ENCODE measurements around the gene SLC38A9.

SLC38A9 gene

GRCh38 chr5:55636683-55637082, 75.4 kb downstream of the SLC38A9 start:
- no peaks in the 10 kb centered on the region for H3K9me3 ChIP-seq (ENCODE audit: control insufficient read depth in 5 of 5, low read length in 5 of 5)
- H3K27me3 ChIP-seq (ENCODE audit: control insufficient read depth in 5 of 5, insufficient read depth in 4 of 5, low read length in 5 of 5), result no peaks in the 10 kb centered on the region
- no peaks in the 10 kb centered on the region for H3K36me3 ChIP-seq (ENCODE audit: control insufficient read depth in 5 of 5, insufficient read depth in 5 of 5, low read length in 5 of 5)
- H3K4me1 ChIP-seq (ENCODE audit: control insufficient read depth in 5 of 5, insufficient read depth in 5 of 5, low read length in 5 of 5), result peaks cover 0 to 55% (median 45%) of the 10 kb centered on the region in 5 donors
- peak overlapping the region; percentile 91 for H3K27ac ChIP-seq (ENCODE audit: low read depth, low read length)
- H3K9ac ChIP-seq (ENCODE audit: low read length in 5 of 5), result no peak overlapping the region
- H3K4me3 ChIP-seq (ENCODE audit: low read depth in 1 of 5, low read length in 5 of 5), result no peak overlapping the region

DNA sequence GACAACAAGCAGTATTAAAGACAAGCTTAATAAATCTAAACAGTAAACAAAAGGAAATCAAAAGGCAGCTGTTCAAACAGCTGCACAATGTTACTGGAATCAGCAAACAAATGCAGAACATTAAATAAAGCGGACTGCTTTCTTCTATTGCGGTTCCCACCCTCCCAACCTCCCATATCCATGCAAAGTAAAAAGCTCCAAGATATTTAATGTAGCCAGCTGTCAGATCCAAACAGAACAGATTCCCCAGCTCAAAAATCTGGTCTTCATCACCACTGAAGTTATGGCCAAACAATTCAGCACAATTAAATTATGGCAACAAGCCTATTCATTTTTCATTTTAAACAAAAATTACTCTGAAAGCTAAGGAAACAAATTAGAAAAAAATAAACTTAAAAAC, 75.9 kb downstream of the SLC38A9 start:
- Histone ChIP-seq H3K9ac (ENCODE audit: low read length in 5 of 5) (peak overlapping the region in 2 of 5 donors; percentile 20 to 70), H3K4me3 (ENCODE audit: low read depth in 1 of 5, low read length in 5 of 5) (no peak overlapping the region), H3K9me3 (ENCODE audit: control insufficient read depth in 5 of 5, low read length in 5 of 5) (no peaks in the 10 kb centered on the region), H3K27ac (ENCODE audit: low read depth, low read length) (peak overlapping the region; percentile 91), H3K4me1 (ENCODE audit: control insufficient read depth in 5 of 5, insufficient read depth in 5 of 5, low read length in 5 of 5) (peaks cover 0 to 55% (median 45%) of the 10 kb centered on the region in 5 donors), H3K36me3 (ENCODE audit: control insufficient read depth in 5 of 5, insufficient read depth in 5 of 5, low read length in 5 of 5) (no peaks in the 10 kb centered on the region), H3K27me3 (ENCODE audit: control insufficient read depth in 5 of 5, insufficient read depth in 4 of 5, low read length in 5 of 5) (no peaks in the 10 kb centered on the region)

DNA sequence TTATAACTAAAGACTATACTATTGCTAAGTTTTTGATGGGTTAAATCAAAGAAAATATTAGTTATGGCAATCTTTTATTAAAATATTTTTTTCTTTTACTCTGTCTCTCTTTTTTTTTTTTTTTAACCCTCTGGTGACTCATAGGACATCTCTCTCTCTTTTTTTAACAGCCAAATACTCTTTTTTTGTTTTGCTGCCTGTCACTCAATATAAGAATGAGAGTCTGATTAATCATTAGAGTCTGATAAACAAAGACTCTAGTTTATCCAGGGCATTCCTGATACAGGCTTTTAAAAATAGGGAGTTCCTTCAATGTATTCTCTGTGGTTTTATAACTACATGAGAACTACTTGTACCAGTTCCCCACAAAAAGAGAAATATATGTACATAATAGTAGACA, 77.3 kb downstream of the SLC38A9 start:
- H3K4me3 ChIP-seq (ENCODE audit: low read depth in 1 of 5, low read length in 5 of 5), result no peak overlapping the region
- H3K36me3 ChIP-seq (ENCODE audit: control insufficient read depth in 5 of 5, insufficient read depth in 5 of 5, low read length in 5 of 5), result no peaks in the 10 kb centered on the region
- peak overlapping the region; percentile 91 for H3K27ac ChIP-seq (ENCODE audit: low read depth, low read length)
- H3K4me1 ChIP-seq (ENCODE audit: control insufficient read depth in 5 of 5, insufficient read depth in 5 of 5, low read length in 5 of 5), result peaks cover 0 to 55% (median 45%) of the 10 kb centered on the region in 5 donors
- no peaks in the 10 kb centered on the region for H3K27me3 ChIP-seq (ENCODE audit: control insufficient read depth in 5 of 5, insufficient read depth in 4 of 5, low read length in 5 of 5)
- H3K9me3 ChIP-seq (ENCODE audit: control insufficient read depth in 5 of 5, low read length in 5 of 5), result no peaks in the 10 kb centered on the region
- H3K9ac ChIP-seq (ENCODE audit: low read length in 5 of 5), result peak overlapping the region in 2 of 5 donors; percentile 37 to 70

- Histone ChIP-seq H3K36me3 (ENCODE audit: control insufficient read depth in 5 of 5, insufficient read depth in 5 of 5, low read length in 5 of 5) (no peaks in the 10 kb centered on the region), H3K4me3 (ENCODE audit: low read depth in 1 of 5, low read length in 5 of 5) (peak overlapping the region in 1 of 5 donors; percentile 16), H3K27ac (ENCODE audit: low read depth, low read length) (peak overlapping the region; percentile 91), H3K4me1 (ENCODE audit: control insufficient read depth in 5 of 5, insufficient read depth in 5 of 5, low read length in 5 of 5) (peaks cover 0 to 55% (median 45%) of the 10 kb centered on the region in 5 donors), H3K27me3 (ENCODE audit: control insufficient read depth in 5 of 5, insufficient read depth in 4 of 5, low read length in 5 of 5) (no peaks in the 10 kb centered on the region), H3K9ac (ENCODE audit: low read length in 5 of 5) (peak overlapping the region in 4 of 5 donors; percentile 51 to 70 (median 61)), H3K9me3 (ENCODE audit: control insufficient read depth in 5 of 5, low read length in 5 of 5) (no peaks in the 10 kb centered on the region)
Observed at GRCh38 chr5:55634209-55634805, 77.8 kb downstream of the SLC38A9 start.

DNA sequence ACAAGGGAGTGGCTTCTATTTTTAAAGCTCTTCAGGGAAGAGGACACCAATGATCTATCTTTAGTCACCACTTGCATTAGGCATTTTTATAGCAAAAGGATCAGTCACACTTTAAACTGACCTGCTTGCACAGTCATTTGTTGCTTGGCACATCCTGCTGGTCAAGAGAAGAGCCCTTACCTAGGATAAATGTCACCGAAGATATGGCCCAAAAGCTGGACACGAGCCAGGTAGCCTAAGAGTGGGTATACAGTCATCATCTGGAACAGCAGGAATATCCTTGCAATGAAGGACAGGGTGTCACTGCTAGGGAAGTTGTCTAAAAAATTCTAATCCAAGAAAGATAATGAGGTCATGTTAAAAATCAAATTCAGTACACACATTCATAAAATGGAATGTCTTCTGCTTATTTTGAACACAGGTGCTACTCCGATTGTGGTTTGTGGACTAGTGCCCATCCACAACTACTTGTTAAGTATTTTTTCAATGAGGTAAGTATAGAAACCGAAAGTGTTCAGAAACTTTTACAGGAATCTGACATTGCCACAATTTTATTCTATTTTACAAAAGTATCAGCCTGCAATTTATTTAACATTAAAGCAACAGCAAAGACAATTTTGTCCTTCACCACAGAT, 78.4 kb downstream of the SLC38A9 start:
- H3K36me3 ChIP-seq (ENCODE audit: control insufficient read depth in 5 of 5, insufficient read depth in 5 of 5, low read length in 5 of 5), result no peaks in the 10 kb centered on the region
- no peaks in the 10 kb centered on the region for H3K27me3 ChIP-seq (ENCODE audit: control insufficient read depth in 5 of 5, insufficient read depth in 4 of 5, low read length in 5 of 5)
- H3K9ac ChIP-seq (ENCODE audit: low read length in 5 of 5), result peak overlapping the region in 4 of 5 donors; percentile 51 to 70 (median 61)
- H3K4me3 ChIP-seq (ENCODE audit: low read depth in 1 of 5, low read length in 5 of 5), result peak overlapping the region in 1 of 5 donors; percentile 28
- peaks cover 0 to 56% (median 45%) of the 10 kb centered on the region in 5 donors for H3K4me1 ChIP-seq (ENCODE audit: control insufficient read depth in 5 of 5, insufficient read depth in 5 of 5, low read length in 5 of 5)
- H3K9me3 ChIP-seq (ENCODE audit: control insufficient read depth in 5 of 5, low read length in 5 of 5), result no peaks in the 10 kb centered on the region
- peak overlapping the region; percentile 91 for H3K27ac ChIP-seq (ENCODE audit: low read depth, low read length)

DNA sequence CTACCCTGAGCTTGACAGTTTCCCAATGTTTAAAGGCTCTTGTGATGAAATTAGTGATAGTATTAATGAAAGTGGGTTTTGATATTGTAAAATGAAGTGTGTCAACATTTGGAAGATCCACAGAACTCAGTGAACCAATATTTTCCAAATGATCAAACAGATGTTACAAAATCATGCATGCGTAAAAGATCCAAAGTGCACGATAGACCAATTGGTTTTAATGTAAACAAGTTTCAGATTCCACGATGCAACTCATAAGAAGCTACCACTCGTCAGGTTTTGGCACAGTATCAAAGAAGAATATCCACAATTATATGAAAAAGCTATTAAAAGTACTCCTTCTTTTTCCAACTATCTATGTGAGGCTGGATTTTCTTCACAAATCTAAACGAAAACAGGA, 82.3 kb downstream of the SLC38A9 start:
- peaks cover 0 to 34% (median 30%) of the 10 kb centered on the region in 5 donors for H3K4me1 ChIP-seq (ENCODE audit: control insufficient read depth in 5 of 5, insufficient read depth in 5 of 5, low read length in 5 of 5)

DNA sequence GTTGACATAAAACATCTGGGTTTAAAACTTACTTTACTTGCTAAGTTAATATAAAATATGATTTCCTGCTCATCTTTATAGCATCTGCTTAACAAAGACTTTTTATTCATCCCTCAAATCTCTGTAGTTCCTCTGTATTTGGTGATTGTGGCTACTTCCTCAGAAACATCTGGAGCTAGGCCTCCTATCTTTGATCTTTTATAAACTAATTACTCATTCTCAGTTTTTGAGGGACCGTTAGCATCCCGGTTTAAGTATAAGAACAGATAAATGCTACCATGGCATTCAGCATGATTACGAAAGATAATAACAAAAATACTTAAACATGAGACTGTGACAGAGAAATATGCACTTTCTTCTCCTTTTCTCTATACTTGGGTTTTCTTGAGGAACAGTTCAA, 85.3 kb downstream of the SLC38A9 start:
- H3K9ac ChIP-seq (ENCODE audit: low read length in 5 of 5), result no peak overlapping the region
- H3K27me3 ChIP-seq (ENCODE audit: control insufficient read depth in 5 of 5, insufficient read depth in 4 of 5, low read length in 5 of 5), result no peaks in the 10 kb centered on the region
- H3K4me1 ChIP-seq (ENCODE audit: control insufficient read depth in 5 of 5, insufficient read depth in 5 of 5, low read length in 5 of 5), result peaks cover 0 to 18% (median 10%) of the 10 kb centered on the region in 5 donors
- H3K4me3 ChIP-seq (ENCODE audit: low read depth in 1 of 5, low read length in 5 of 5), result no peak overlapping the region
- no peaks in the 10 kb centered on the region for H3K9me3 ChIP-seq (ENCODE audit: control insufficient read depth in 5 of 5, low read length in 5 of 5)
- H3K36me3 ChIP-seq (ENCODE audit: control insufficient read depth in 5 of 5, insufficient read depth in 5 of 5, low read length in 5 of 5), result no peaks in the 10 kb centered on the region
- H3K27ac ChIP-seq (ENCODE audit: low read depth, low read length), result no peak overlapping the region

More for the DNA sequence above, 82.3 kb downstream of the SLC38A9 start:
- Histone ChIP-seq H3K27ac (ENCODE audit: low read depth, low read length) (no peak overlapping the region), H3K9me3 (ENCODE audit: control insufficient read depth in 5 of 5, low read length in 5 of 5) (no peaks in the 10 kb centered on the region), H3K36me3 (ENCODE audit: control insufficient read depth in 5 of 5, insufficient read depth in 5 of 5, low read length in 5 of 5) (no peaks in the 10 kb centered on the region), H3K9ac (ENCODE audit: low read length in 5 of 5) (no peak overlapping the region), H3K4me3 (ENCODE audit: low read depth in 1 of 5, low read length in 5 of 5) (no peak overlapping the region), H3K27me3 (ENCODE audit: control insufficient read depth in 5 of 5, insufficient read depth in 4 of 5, low read length in 5 of 5) (no peaks in the 10 kb centered on the region)

DNA sequence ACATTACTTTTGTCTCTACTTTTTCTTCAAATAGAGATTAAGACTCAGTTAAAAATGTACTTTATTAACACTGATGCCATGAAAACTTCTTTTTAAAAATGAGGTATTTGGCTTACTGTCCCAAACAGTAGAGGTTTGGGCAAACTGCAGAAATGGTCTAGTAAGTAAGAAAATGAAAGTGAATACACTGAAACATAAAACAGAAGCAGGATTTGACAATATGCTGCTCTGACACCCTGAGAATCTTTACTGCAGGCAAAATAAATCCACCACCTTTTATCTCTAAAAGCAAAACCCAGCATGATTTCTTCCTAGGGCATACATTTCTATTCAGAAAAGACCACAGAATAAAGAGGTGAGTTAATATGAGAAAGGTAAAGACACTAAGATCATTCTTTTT, 86.2 kb downstream of the SLC38A9 start:
- Histone ChIP-seq H3K9ac (ENCODE audit: low read length in 5 of 5) (peak overlapping the region in 1 of 5 donors; percentile 35), H3K9me3 (ENCODE audit: control insufficient read depth in 5 of 5, low read length in 5 of 5) (no peaks in the 10 kb centered on the region), H3K4me3 (ENCODE audit: low read depth in 1 of 5, low read length in 5 of 5) (no peak overlapping the region), H3K4me1 (ENCODE audit: control insufficient read depth in 5 of 5, insufficient read depth in 5 of 5, low read length in 5 of 5) (peaks cover 0 to 23% (median 11%) of the 10 kb centered on the region in 5 donors), H3K27ac (ENCODE audit: low read depth, low read length) (peak overlapping the region; percentile 50), H3K36me3 (ENCODE audit: control insufficient read depth in 5 of 5, insufficient read depth in 5 of 5, low read length in 5 of 5) (no peaks in the 10 kb centered on the region), H3K27me3 (ENCODE audit: control insufficient read depth in 5 of 5, insufficient read depth in 4 of 5, low read length in 5 of 5) (no peaks in the 10 kb centered on the region)

DNA sequence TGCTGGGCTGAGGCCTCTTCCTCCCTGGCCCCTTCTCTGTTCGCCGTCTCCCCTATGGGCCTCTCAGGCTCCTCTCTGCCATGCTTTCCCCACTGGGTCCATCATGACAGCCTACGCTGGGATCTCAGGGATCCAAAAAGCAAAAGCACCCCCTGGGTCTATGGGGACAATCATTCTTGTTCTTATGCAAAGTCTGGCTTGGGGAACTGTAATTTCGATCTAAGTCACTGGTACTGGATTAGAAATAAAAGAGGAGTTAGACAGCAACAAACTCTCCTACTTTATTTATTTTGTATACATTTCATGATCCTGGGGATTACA, 86.6 kb downstream of the SLC38A9 start:
- no peaks in the 10 kb centered on the region for H3K36me3 ChIP-seq (ENCODE audit: control insufficient read depth in 5 of 5, insufficient read depth in 5 of 5, low read length in 5 of 5)
- H3K9me3 ChIP-seq (ENCODE audit: control insufficient read depth in 5 of 5, low read length in 5 of 5), result no peaks in the 10 kb centered on the region
- peak overlapping the region; percentile 50 for H3K27ac ChIP-seq (ENCODE audit: low read depth, low read length)
- H3K4me3 ChIP-seq (ENCODE audit: low read depth in 1 of 5, low read length in 5 of 5), result no peak overlapping the region
- H3K9ac ChIP-seq (ENCODE audit: low read length in 5 of 5), result peak overlapping the region in 1 of 5 donors; percentile 35
- no peaks in the 10 kb centered on the region for H3K27me3 ChIP-seq (ENCODE audit: control insufficient read depth in 5 of 5, insufficient read depth in 4 of 5, low read length in 5 of 5)
- H3K4me1 ChIP-seq (ENCODE audit: control insufficient read depth in 5 of 5, insufficient read depth in 5 of 5, low read length in 5 of 5), result peaks cover 0 to 26% (median 11%) of the 10 kb centered on the region in 5 donors

GRCh38 chr5:55624841-55625588, 87.1 kb downstream of the SLC38A9 start:
- Histone ChIP-seq H3K4me3 (ENCODE audit: low read depth in 1 of 5, low read length in 5 of 5) (no peak overlapping the region), H3K27me3 (ENCODE audit: control insufficient read depth in 5 of 5, insufficient read depth in 4 of 5, low read length in 5 of 5) (no peaks in the 10 kb centered on the region), H3K4me1 (ENCODE audit: control insufficient read depth in 5 of 5, insufficient read depth in 5 of 5, low read length in 5 of 5) (peaks cover 0 to 26% (median 11%) of the 10 kb centered on the region in 5 donors), H3K9ac (ENCODE audit: low read length in 5 of 5) (peak overlapping the region in 1 of 5 donors; percentile 35), H3K36me3 (ENCODE audit: control insufficient read depth in 5 of 5, insufficient read depth in 5 of 5, low read length in 5 of 5) (no peaks in the 10 kb centered on the region), H3K9me3 (ENCODE audit: control insufficient read depth in 5 of 5, low read length in 5 of 5) (no peaks in the 10 kb centered on the region), H3K27ac (ENCODE audit: low read depth, low read length) (peak overlapping the region; percentile 50)

All from subcutaneous abdominal adipose tissue (tissue), 5 donors.